IPS DF 4.7 (cell line): ENCODE data around the gene VPS11.

Source experiments
- DNase-seq: peaks from one replicate; pipeline ENCODE4 v3.0.0-alpha.2; 2013; ENCODE audit warnings: low spot score; ENCODE audit errors: extremely low read depth

VPS11 gene

GRCh38 chr11:119120639-119121007 is 53.0 kb downstream of the VPS11 start:
- no peak for DNase-seq

- peak; percentile 95 for DNase-seq
Observed at GRCh38 chr11:119121008-119121810, 53.6 kb downstream of the VPS11 start, which contains the start of gene HINFP. Gene HINFP (plus strand): TSS chr11:119121580. CDS start chr11:119126945, 5,365 bp downstream.

GRCh38 chr11:119121811-119122124 is 54.1 kb downstream of the VPS11 start:
- no peak for DNase-seq

- DNase-seq = no peak
Observed at GRCh38 chr11:119125821-119126220, 58.2 kb downstream of the VPS11 start.

- DNase-seq = no peak
Observed at GRCh38 chr11:119126675-119127268, 59.2 kb downstream of the VPS11 start.

GRCh38 chr11:119130662-119131061 is 63.0 kb downstream of the VPS11 start:
- DNase-seq = no peak
